ENCODE results near the gene ATXN7.

The ATXN7 gene

GRCh38 chr3:63968612-63969350 lies 105.1 kb downstream of the ATXN7 start:
- DNase-seq, result no peak

GRCh38 chr3:63969876-63970275 lies 106.2 kb downstream of the ATXN7 start:
- no peak for DNase-seq

GRCh38 chr3:63970631-63971475 lies 107.2 kb downstream of the ATXN7 start:
- no peak for DNase-seq

DNA sequence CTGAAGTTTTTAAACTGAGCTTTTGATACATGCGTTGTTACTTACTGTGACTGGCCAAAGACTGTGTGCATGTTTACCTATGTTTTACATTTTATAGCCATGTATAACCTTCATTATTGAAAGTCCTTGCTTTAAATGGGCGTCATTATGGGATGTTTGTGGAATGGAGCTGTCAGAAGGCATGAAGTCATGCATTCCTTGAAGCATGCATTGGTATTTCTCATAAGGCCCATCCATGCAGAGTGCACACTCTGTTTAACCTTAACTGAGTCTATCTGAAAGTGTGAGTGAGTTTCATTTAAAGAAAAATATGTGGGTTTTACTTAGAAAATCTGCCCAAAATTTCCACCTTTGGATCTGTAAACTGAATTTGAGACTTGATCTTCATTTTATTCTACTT lies 108.5 kb downstream of the ATXN7 start:
- DNase-seq, result no peak

GRCh38 chr3:63972987-63973386 lies 109.3 kb downstream of the ATXN7 start:
- no peak for DNase-seq

- no peak for DNase-seq
Observed at GRCh38 chr3:63973406-63973805, 109.7 kb downstream of the ATXN7 start.

DNA sequence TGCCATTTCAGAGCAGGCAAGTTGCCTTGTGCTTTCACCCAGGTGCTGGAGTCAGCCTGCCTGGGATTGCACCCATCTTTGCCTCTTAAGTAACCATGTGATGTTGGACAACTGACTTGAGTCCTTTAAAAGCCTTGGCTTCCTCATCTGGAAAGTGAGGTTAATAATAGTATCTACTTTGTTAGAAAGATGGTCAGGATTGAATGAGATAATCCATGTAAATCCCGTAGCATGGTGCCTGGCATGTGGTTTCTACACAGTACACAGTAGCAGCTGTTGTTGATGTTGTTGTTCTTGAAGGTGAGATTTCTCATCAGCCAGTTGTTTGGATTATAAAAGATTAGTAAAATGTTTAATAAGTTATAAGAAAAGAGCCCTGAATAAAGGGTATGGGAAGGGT lies 110.8 kb downstream of the ATXN7 start:
- no peak for DNase-seq

GRCh38 chr3:63975723-63976122 lies 112.1 kb downstream of the ATXN7 start:
- no peak for DNase-seq

DNA sequence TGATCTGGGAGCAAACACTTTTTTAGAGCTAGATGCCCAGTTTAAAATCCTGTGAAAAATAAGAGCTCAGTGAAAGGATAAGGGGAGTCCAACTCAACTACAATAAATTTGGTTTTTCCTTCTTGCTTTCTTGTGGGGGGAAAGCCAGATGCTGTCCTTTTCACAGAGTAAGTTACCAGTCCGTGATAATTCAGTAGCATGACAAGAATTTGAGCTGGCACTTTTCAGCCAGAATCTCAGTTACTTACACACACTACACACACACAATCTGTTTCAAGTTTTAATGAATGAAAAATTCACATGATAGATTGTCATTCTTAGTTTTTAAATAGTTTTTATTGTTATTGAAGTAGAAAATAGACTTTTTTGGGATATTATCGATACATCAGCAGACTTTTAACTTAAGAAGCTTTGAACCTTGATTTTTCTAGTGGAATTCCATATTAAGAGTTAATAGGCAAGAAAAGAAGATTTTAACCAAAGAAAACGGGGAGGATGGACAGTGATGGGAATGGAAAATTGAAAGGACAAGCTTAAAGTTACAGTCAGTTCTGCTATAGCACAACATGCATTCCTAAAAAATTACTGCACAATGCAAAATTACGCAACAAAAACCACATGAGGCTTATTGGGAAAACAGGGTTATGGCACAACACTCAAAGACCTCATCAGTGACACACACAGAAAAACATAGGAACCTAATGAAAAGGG lies 112.6 kb downstream of the ATXN7 start:
- no peak for DNase-seq

GRCh38 chr3:63976872-63977200 lies 113.2 kb downstream of the ATXN7 start:
- DNase-seq, result no peak

- DNase-seq, result no peak
Observed at GRCh38 chr3:63977893-63978292, 114.2 kb downstream of the ATXN7 start.

DNA sequence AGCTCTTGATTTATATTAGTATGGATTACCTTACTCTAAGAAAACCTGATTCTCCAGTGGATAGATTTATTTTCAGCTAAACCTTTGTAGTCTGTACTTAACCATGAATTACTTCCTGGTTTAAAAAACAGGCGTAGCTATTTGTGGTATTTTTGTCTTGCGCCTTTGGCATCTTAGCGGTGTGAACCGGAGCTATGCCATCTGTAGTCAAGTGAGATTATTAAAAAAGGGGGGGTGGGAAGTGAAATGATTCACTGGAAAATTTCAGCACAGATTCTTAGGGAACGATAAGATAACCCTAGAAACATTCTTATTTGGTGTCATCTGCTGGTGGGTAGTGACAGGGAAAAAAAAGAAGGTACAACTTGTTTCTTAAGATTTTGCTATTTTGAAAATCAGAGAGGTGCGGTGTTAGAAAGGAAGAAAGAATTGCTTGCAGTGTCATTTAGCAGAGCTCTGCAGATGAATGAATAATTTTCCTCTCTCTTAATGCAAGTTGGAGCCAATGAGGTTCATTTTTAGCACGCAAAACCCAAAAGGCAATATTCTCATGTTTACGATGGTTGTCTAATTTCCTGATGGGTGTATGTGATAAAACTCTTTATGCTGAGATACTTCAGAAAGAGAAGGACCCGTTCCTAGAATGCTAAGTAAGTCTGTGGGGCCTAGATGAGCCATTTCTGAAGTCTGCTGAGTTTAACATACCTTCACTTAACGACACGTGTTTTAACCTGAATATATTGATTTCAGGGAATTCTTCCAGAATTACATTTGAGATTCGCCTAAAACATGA lies 115.6 kb downstream of the ATXN7 start:
- DNase-seq, result no peak

- DNase-seq, result no peak
Observed at GRCh38 chr3:63980019-63980418, 116.4 kb downstream of the ATXN7 start.

DNA sequence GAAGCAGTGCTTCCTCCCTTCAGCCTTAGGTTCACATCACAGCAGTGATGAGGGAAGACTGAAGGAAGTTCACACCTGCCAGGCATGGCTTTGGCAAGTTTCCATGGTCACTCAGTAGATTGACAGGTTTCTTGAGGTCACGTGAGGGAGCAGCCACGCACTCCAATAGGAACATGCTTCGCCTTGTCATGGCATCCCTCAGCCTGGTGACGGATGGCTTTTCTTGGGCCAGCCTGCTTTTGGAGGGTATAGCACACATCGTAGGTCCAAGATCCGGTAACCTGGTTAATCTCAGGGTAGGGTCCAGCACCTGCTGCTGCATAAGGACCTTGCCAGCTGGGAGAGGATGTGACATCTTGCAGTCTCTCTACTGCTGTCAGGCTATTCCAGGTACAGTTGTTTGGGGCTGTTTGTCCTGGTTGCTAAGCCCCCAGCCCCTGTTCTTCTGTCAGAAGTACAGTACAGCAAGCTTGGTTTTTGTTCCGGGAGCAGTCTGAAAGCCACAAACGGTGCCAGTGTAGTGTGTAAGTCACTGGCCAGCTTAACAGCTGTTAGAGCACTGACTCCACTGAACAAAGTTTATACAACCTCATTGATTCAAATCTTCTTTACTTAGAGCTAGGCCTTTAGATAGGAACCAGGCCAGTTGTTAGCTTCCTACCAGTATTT lies 117.3 kb downstream of the ATXN7 start:
- no peak for DNase-seq

DNA sequence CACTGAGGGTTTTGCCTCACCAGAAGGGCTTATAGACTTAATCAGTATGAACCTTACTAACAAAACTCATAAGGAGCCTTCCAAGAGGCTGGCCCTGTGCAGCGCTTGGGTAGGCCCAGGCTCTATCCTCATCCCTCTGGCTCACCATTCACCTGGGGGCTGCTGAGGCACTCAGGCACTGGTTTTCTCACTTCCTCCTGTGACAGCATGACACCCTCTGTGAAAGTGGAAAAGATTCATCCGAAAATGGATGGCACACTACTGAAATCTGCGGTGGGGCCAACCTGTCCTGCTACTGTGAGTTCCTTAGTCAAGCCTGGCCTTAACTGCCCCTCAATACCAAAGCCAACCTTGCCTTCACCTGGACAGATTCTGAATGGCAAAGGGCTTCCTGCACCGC lies 118.3 kb downstream of the ATXN7 start:
- no peak for DNase-seq

DNA sequence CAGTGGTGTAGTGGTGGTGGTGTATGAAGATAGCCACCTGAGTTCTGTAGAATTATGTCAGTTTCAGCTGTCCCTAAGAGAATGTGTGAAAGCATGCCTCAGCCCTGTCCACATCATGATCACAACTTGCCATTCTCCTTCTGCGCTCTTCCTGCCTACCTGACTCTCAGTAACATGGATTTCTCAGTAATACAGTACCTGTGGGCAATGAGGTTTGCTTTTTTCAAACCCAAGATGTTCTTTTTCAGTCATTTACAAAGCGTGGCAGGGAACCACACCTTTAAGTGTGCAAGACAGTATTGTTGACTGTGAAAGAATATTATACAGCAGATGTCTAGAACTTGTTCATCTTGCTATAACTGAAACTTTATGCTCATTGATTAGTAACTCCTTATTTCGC lies 120.7 kb downstream of the ATXN7 start:
- no peak for DNase-seq

DNA sequence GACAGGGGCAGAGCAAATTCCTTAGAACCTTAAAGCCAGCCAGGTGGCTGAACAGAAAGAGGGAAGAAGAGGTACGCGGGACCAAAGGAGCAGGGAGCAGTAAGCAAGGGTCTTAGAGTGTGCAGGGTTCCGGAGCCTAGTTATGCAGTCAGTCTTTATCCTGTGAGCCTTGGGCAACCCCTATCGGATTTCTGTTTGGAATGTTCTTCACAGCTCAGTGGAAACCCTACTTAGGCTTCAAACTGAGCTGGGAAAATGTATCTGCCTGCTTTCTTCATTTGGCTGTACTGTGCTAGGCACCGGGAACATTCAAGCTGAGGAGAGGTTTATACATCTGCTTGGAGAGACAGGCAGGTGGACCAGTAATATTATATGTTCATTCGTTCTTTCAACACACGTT lies 122.5 kb downstream of the ATXN7 start:
- no peak for DNase-seq

GRCh38 chr3:63986831-63987230 lies 123.2 kb downstream of the ATXN7 start:
- no peak for DNase-seq

- no peak for DNase-seq
Observed at GRCh38 chr3:63988943-63989342, 125.3 kb downstream of the ATXN7 start.

- no peak for DNase-seq
Observed at GRCh38 chr3:63990204-63990603, 126.5 kb downstream of the ATXN7 start.

- DNase-seq, result no peak
Observed at GRCh38 chr3:63990733-63991132, 127.1 kb downstream of the ATXN7 start.

- DNase-seq, result no peak
Observed at GRCh38 chr3:63991666-63992065, 128.0 kb downstream of the ATXN7 start.

Data from activated effector memory CD4-positive, alpha-beta T cell treated with Interleukin-2 at 50 U/mL for 16 hours (primary cell).